ENCODE results near the gene CYP24A1.

GRCh38 chr20:54151511-54152226 is 22.1 kb downstream of the CYP24A1 start:
- no peak for TF ChIP-seq SUZ12 (IDR thresholded peaks at IDR 0.05; ENCODE audit: low read length)
- no peak for TF ChIP-seq SIRT6 (IDR thresholded peaks at IDR 0.05; ENCODE audit: low read length)
- TF ChIP-seq ZNF274 (IDR thresholded peaks at IDR 0.05; ENCODE audit: borderline replicate concordance, extremely low read depth, low read length): no peak
